ENCODE results near the gene CYB5R2.
A peak's percentile ranks its signal among the peaks of the same experiment; 100 is the strongest.

Gene CYB5R2

DNA sequence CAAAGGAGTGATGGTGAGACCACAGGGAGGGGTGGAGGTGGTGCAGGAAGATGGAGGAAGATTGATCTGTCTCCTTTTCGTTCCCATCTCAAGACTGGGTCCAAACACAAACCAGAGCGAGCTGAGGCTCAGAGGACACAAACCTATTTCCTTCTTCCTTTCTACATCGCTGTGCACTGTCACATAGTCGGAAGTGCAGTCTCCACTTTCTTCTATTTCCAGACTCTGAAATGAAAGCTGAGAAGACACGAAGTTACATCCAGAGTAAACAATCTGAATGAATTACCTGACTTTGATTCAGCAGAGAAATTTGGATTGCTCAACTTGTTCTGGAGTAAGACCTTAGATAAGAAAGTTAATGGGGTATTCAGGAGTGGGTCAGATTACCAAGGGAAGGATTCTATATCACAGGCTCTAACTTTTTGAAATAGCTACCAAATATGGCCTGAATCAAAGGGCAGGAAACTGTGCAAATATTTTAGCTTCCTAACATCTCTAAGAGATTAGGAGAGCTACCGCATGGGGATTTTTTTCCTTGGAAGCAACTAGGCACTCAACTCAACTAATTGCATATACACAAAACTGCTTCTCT, 18.6 kb upstream of the CYB5R2 start:
- TF ChIP-seq, protein P1, sequence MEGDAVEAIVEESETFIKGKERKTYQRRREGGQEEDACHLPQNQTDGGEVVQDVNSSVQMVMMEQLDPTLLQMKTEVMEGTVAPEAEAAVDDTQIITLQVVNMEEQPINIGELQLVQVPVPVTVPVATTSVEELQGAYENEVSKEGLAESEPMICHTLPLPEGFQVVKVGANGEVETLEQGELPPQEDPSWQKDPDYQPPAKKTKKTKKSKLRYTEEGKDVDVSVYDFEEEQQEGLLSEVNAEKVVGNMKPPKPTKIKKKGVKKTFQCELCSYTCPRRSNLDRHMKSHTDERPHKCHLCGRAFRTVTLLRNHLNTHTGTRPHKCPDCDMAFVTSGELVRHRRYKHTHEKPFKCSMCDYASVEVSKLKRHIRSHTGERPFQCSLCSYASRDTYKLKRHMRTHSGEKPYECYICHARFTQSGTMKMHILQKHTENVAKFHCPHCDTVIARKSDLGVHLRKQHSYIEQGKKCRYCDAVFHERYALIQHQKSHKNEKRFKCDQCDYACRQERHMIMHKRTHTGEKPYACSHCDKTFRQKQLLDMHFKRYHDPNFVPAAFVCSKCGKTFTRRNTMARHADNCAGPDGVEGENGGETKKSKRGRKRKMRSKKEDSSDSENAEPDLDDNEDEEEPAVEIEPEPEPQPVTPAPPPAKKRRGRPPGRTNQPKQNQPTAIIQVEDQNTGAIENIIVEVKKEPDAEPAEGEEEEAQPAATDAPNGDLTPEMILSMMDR (IDR thresholded peaks at IDR 0.05; ENCODE audit: low read depth, low read length): no peak
- no peak for DNase-seq (ENCODE audit: extremely low read depth, low read depth)

DNA sequence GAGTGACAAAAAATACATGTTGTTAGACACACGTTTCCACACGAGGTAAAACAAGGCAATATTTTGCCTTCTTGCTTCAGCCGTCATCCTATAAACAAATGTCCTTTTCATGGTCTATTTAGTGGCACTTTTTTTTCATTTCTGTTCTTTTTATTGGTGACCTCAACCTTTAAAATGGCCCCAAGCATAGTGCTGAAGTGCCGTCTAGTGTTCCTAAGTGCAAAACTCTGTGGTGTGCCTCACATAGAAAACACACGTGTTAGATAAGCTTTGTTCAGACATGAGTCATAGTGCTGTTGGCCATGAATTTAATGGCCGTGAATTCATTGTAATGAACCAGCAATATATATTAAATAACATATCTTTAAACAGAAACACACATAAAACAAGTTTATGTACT, 17.3 kb upstream of the CYB5R2 start:
- DNase-seq (ENCODE audit: extremely low read depth, low read depth): no peak
- TF ChIP-seq, protein P1 (IDR thresholded peaks at IDR 0.05; ENCODE audit: low read depth, low read length): no peak

DNA sequence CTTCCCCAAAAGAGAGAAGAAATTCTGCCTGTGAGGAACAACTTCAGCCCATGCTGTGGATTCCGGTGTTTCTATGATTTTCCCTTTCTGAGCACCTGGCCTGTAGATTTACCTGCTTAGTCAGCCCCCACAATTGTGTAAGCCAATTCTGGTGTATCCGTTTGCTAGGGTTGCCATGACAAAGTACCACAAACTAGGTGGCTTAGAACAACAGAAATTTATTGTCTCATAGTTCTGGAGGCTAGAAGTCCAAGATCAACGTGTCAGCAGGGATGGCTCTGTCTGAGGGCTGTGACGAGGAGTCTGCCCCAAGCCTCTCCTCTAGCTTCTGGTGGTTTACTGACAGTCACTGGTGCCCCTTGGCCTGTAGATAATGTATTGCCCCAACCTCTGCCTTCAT, 15.9 kb upstream of the CYB5R2 start:
- TF ChIP-seq, protein P1 (IDR thresholded peaks at IDR 0.05; ENCODE audit: low read depth, low read length): no peak
- no peak for DNase-seq (ENCODE audit: extremely low read depth, low read depth)

DNA sequence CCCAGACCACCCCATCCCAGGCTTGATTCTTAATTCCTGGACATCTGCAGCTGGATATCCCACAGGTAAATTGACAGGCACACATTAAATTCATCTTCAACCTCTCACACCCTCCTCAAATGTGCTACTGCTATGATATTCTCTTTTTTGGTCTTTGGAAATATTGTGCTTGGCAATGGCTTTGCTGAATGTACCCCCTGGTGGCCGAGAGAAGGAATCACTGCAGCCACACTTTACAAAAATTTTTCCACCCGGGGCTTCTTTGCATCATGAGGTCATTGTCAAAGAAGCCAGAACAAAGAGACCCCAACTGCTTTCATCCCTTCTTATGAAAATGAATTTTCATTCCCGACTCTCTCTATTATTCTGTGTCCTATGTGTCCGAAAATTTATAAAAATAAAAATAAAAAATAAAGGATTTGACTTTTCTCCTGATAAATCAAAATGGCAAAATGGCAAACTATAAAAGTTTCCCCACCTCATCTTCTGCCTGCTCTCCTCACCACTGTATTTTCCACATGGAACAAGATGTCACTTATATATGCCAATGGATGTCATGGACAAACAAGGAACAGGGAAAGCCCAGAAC, 15.0 kb upstream of the CYB5R2 start:
- no peak for DNase-seq (ENCODE audit: extremely low read depth, low read depth)
- TF ChIP-seq, protein P1 (IDR thresholded peaks at IDR 0.05; ENCODE audit: low read depth, low read length): peak; percentile 89

DNA sequence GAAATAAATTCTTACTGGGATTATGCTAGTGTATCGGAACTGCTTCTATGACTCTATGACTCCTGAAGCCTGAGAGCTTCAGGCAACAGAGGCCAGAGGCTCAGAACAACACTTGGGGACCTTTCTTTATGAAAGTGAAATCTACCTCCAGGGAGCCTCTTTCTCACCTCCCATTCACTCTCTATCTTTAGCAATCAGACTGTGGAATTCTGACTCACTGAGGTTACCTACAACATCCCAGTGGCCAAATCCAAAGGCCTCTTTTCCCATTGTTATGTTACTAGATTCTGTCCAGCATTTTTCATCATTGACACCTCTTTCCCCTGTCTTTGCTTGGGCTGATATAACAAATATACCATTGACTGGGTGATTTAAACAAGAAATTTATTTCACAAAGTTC, 14.1 kb upstream of the CYB5R2 start:
- TF ChIP-seq, protein P1 (IDR thresholded peaks at IDR 0.05; ENCODE audit: low read depth, low read length): no peak
- DNase-seq (ENCODE audit: extremely low read depth, low read depth): no peak

DNA sequence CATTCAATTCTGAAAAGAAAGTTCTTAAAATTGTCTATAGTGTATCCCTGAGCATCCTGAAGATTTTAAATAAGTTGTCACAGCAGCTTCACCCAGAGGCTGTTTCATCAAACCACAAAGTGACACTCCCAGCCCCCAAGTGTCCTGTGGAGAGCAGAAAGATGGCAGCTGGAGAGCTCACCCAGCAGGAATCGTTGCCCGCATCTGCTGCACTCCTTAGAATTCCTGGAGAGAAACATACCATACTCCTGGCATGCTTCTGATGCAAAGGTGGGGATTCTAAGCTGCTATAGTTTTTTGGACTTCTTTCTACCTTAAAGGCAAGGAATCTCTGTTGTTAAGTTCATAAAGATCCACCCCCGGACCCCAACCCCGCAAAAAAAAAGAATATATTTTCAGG, 13.5 kb upstream of the CYB5R2 start:
- TF ChIP-seq, protein P1 (IDR thresholded peaks at IDR 0.05; ENCODE audit: low read depth, low read length): no peak
- no peak for DNase-seq (ENCODE audit: extremely low read depth, low read depth)

DNA sequence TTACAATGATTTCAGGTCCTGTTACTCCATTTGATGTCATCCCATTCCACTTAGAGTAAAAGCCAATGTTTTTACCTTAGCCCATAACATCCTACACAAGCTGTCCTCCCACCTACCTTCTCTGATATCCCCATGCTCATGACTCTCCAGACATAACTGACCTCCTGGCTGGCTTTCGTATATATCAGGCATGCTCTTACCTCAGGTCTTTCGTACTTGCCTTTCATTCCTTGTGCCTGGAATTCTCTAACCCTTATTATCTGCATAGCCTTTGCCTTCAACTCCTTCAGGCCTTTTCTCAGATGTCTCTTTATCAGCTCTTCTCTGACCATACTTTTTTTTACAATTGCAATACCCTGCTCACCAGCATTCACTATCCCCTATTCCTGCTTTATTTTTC, 10.3 kb upstream of the CYB5R2 start:
- DNase-seq (ENCODE audit: extremely low read depth, low read depth): no peak
- TF ChIP-seq, protein P1 (IDR thresholded peaks at IDR 0.05; ENCODE audit: low read depth, low read length): no peak
